GM23338 (cell line): ENCODE measurements around the gene FBF1. TPM values are rescaled to one million over a fixed set of nuclear protein-coding genes. Genes with fewer than 3 reads are reported as not detected.
A peak's percentile ranks its signal among the peaks of the same experiment; 100 is the strongest.

ENCODE experiments used
- ATAC-seq: fragments of 200-7000 bp; cut with Tn5 transposase; 3 replicates; pipeline ENCODE4 v1.9.1; 2020
- DNase-seq: peaks from one replicate; pipeline ENCODE4 v3.0.0-alpha.2; 2015; ENCODE audit warnings: low spot score
- H2AFZ ChIP-seq: fragments of 200-600 bp; sonication (generic); 2 replicates; pipeline ENCODE4 v1.8.0; 2016; ENCODE audit warnings: antibody characterized with exemption, mild to moderate bottlenecking, moderate library complexity
- H3F3A ChIP-seq: fragments of 200-600 bp; sonication (generic); replicated peaks from 2 replicates; pipeline ENCODE4 v1.8.0; 2017; ENCODE audit warnings: antibody characterized with exemption, mixed run types, low read depth
- H3K27ac ChIP-seq: fragments of 200-600 bp; sonication (generic); 2 replicates; pipeline ENCODE4 v1.6.1; 2016; ENCODE audit warnings: low read depth
- H3K27me3 ChIP-seq: fragments of 200-600 bp; sonication (generic); 2 replicates; pipeline ENCODE4 v1.8.0; 2016; ENCODE audit warnings: mild to moderate bottlenecking, mixed run types, moderate library complexity; ENCODE audit not compliant: insufficient read depth
- H3K36me3 ChIP-seq: fragments of 200-600 bp; sonication (generic); 2 replicates; pipeline ENCODE4 v1.8.0; 2016; ENCODE audit warnings: mild to moderate bottlenecking; ENCODE audit not compliant: insufficient read depth
- H3K4me1 ChIP-seq: fragments of 200-600 bp; sonication (generic); 2 replicates; pipeline ENCODE4 v1.8.0; 2016; ENCODE audit warnings: mild to moderate bottlenecking, moderate library complexity; ENCODE audit not compliant: insufficient read depth
- H3K4me2 ChIP-seq: fragments of 200-600 bp; sonication (generic); 2 replicates; pipeline ENCODE4 v1.7.1; 2017; ENCODE audit warnings: mixed run types
- H3K4me3 ChIP-seq: fragments of 200-600 bp; sonication (generic); 2 replicates; pipeline ENCODE4 v1.6.1; 2016; ENCODE audit warnings: mixed run types
- H3K79me2 ChIP-seq: fragments of 200-600 bp; sonication (generic); replicated peaks from 2 replicates; pipeline ENCODE4 v1.8.0; 2017; ENCODE audit warnings: mild to moderate bottlenecking; ENCODE audit not compliant: insufficient read depth
- H3K9me2 ChIP-seq: fragments of 200-600 bp; sonication (generic); 2 replicates; pipeline ENCODE4 v1.8.0; 2017; ENCODE audit not compliant: insufficient read depth
- H4K20me1 ChIP-seq: fragments of 200-600 bp; sonication (generic); replicated peaks from 2 replicates; pipeline ENCODE4 v1.8.0; 2017; ENCODE audit warnings: mild to moderate bottlenecking; ENCODE audit not compliant: insufficient read depth
- H3K27ac Mint-ChIP-seq: 2 replicates; pipeline ENCODE4 v1.8.0; 2020; ENCODE audit warnings: inconsistent platforms, mild to moderate bottlenecking, moderate library complexity, mixed read lengths
- H3K27me3 Mint-ChIP-seq: 3 replicates; pipeline ENCODE4 v1.8.0; 2022; ENCODE audit warnings: low read depth, mild to moderate bottlenecking, moderate library complexity, mixed read lengths, inconsistent platforms; ENCODE audit not compliant: insufficient read depth, poor library complexity
- H3K36me3 Mint-ChIP-seq: 3 replicates; pipeline ENCODE4 v1.8.0; 2021; ENCODE audit warnings: low read depth, mild to moderate bottlenecking, inconsistent platforms, moderate library complexity, mixed read lengths
- H3K4me1 Mint-ChIP-seq: 3 replicates; pipeline ENCODE4 v1.8.0; 2020; ENCODE audit warnings: mild to moderate bottlenecking, inconsistent platforms, mixed read lengths
- H3K4me3 Mint-ChIP-seq: 3 replicates; pipeline ENCODE4 v1.8.0; 2021; ENCODE audit warnings: moderate library complexity, mild to moderate bottlenecking, inconsistent platforms, mixed read lengths
- H3K9me3 Mint-ChIP-seq: 3 replicates; pipeline ENCODE4 v1.8.0; 2020; ENCODE audit warnings: moderate library complexity, mild to moderate bottlenecking, inconsistent platforms, mixed read lengths
- CREB1 ChIP-seq: fragments of 250-450 bp; sonication (Bioruptor Pico); IDR thresholded peaks from 2 replicates; pipeline ENCODE4 v1.5.0; 2020; ENCODE audit warnings: low read depth, mild to moderate bottlenecking, moderate library complexity
- CTCF ChIP-seq, 2 experiments: fragments of 200-600 bp in 1 of 2; sonication (generic) in 1 of 2; conservative IDR thresholded peaks; 2 replicates each; pipeline versions ENCODE4 v1.5.1 to v1.6.1; 2016 to 2017; ENCODE audit warnings: antibody characterized with exemption in 2 of 2, low read depth in 2 of 2, mild to moderate bottlenecking in 2 of 2, moderate library complexity in 1 of 2
- ETS1 ChIP-seq: IDR thresholded peaks from 2 replicates; pipeline ENCODE4 v1.6.1; 2016; ENCODE audit warnings: antibody characterized with exemption
- POLR2AphosphoS5 ChIP-seq: IDR thresholded peaks from 2 replicates; pipeline ENCODE4 v1.6.1; 2016; ENCODE audit warnings: antibody characterized with exemption, low read depth
- ZNF462 ChIP-seq: fragments of 250-450 bp; sonication (Bioruptor Pico); IDR thresholded peaks from 2 replicates; pipeline ENCODE4 v1.5.0; 2020; ENCODE audit warnings: mild to moderate bottlenecking, moderate library complexity
- polyA plus RNA-seq: library from polyadenylated mRNA; unstranded; fragments of >200 nt; fragmentation: Nextera tagmentation; extraction: Ambion mirVana; gene quantifications from 2 replicates; pipeline ENCODE4 v1.2.1, GENCODE V29; 2016
- total RNA-seq: library from RNA; depleted of rRNA; stranded (reverse); fragments of >200 nt; shearing (Covaris generic); gene quantifications from 2 replicates; pipeline ENCODE4 v1.2.3, GENCODE V29; 2014

Gene FBF1
- total and polyA plus RNA-seq, 2 experiments from 2014 or later = 8.8 to 11.8 TPM

GRCh38 chr17:75959051-75959838, 18.4 kb upstream of the FBF1 start:
- peaks cover 22% of the 10 kb centered on the region for H3K4me1 Mint-ChIP-seq
- Histone ChIP-seq H3K27ac (peak overlapping the region; percentile 61), H3K9me2 (no peaks in the 10 kb centered on the region), H3K36me3 (peaks cover 10% of the 10 kb centered on the region), H3F3A (peaks cover 7% of the 10 kb centered on the region; the same call in 1 of the 2 replicates), H2AFZ (no peak overlapping the region), H3K79me2 (peaks cover 45% of the 10 kb centered on the region), H3K27me3 (no peaks in the 10 kb centered on the region), H4K20me1 (0 out of 2 replicates have a peak, but pooled peaks cover 4% of the 10 kb centered on the region), H3K4me1 (peaks cover 29% of the 10 kb centered on the region), H3K4me2 (peak overlapping the region; percentile 69), H3K4me3 (peak overlapping the region; percentile 38)
- peaks cover 19% of the 10 kb centered on the region; the same call in 2 of the 3 replicates for H3K36me3 Mint-ChIP-seq
- peak; percentile 70 for DNase-seq
- peak; percentile 95 for ATAC-seq
- H3K27ac Mint-ChIP-seq = peak overlapping the region; percentile 69
- no peaks in the 10 kb centered on the region; the same call in 2 of the 3 replicates for H3K9me3 Mint-ChIP-seq
- H3K27me3 Mint-ChIP-seq = no peaks in the 10 kb centered on the region
- no peak for TF ChIP-seq ETS1
- no peak for TF ChIP-seq CTCF (conservative IDR thresholded peaks at IDR 0.05; ENCODE audit: low read depth in 2 of 2)
- TF ChIP-seq ZNF462 (CRISPR knock-in tag) = peak; percentile 74; the same call in 1 of the 2 replicates
- TF ChIP-seq POLR2AphosphoS5 = no peak
- TF ChIP-seq CREB1 (CRISPR knock-in tag) = 0 out of 2 replicates have a peak, but pooled peaks have one; percentile 43
- H3K4me3 Mint-ChIP-seq = peak overlapping the region; percentile 43
